PC-3 (cell line): Measurements from ENCODE around the gene CMTM5. TPM values are rescaled to one million over a fixed set of nuclear protein-coding genes. Genes with fewer than 3 reads are reported as not detected.
A peak's percentile ranks its signal among the peaks of the same experiment; 100 is the strongest.

Experiments
- ATAC-seq: fragments of 200-7000 bp; cut with Tn5 transposase; 2 replicates; pipeline ENCODE4 v1.9.1; 2020; ENCODE audit warnings: mild to moderate bottlenecking, moderate library complexity
- BruUV-seq: library from RNA; stranded (reverse); fragments of 400-500 nt; replicated peaks from 2 replicates; lab custom pipeline; 2021; lab: Mats Ljungman, UMichigan
- CTCF ChIA-PET: fragments of 300-600 bp; sonication (Branson Sonifier 250); formaldehyde crosslinking; loops from one replicate; lab custom pipeline; 2022; ENCODE audit warnings: antibody characterized with exemption; lab: Charles Lee
- POLR2A ChIA-PET: fragments of 300-600 bp; sonication (Branson Sonifier 250); formaldehyde crosslinking; loops from one replicate; lab custom pipeline; 2022; ENCODE audit warnings: antibody characterized with exemption; ENCODE audit not compliant: unreplicated experiment; lab: Charles Lee
- DNase-seq: peaks from one replicate; pipeline ENCODE4 v3.0.0-alpha.2; 2015
- H2AFZ ChIP-seq: fragments of 300-600 bp; sonication (generic); 2 replicates; pipeline ENCODE4 v1.6.0; 2016; ENCODE audit warnings: antibody characterized with exemption, low read length
- H3F3A ChIP-seq: fragments of 300-600 bp; sonication (generic); one replicate; pipeline ENCODE4 v1.6.0; 2017; ENCODE audit warnings: antibody characterized with exemption, low read length, control low read depth, mild to moderate bottlenecking; ENCODE audit not compliant: unreplicated experiment
- H3K27ac ChIP-seq: fragments of 300-600 bp; sonication (generic); 2 replicates; pipeline ENCODE4 v1.5.1; 2016; ENCODE audit warnings: mild to moderate bottlenecking, low read length
- H3K27me3 ChIP-seq: fragments of 300-600 bp; sonication (generic); 2 replicates; pipeline ENCODE4 v1.6.1; 2016; ENCODE audit warnings: low read length, mixed read lengths
- H3K36me3 ChIP-seq: fragments of 300-600 bp; sonication (generic); 2 replicates; pipeline ENCODE4 v1.6.1; 2016; ENCODE audit warnings: low read depth, mixed run types, low read length, mixed read lengths
- H3K4me1 ChIP-seq: fragments of 300-600 bp; sonication (generic); 2 replicates; pipeline ENCODE4 v1.5.1; 2016; ENCODE audit warnings: low read length; ENCODE audit not compliant: insufficient read depth
- H3K4me2 ChIP-seq: fragments of 300-600 bp; sonication (generic); 2 replicates; pipeline ENCODE4 v1.6.0; 2016; ENCODE audit warnings: low read length
- H3K4me3 ChIP-seq: fragments of 300-600 bp; sonication (generic); 2 replicates; pipeline ENCODE4 v1.5.1; 2016; ENCODE audit warnings: mild to moderate bottlenecking, low read length, mixed read lengths
- H3K79me2 ChIP-seq: fragments of 300-600 bp; sonication (generic); 2 replicates; pipeline ENCODE4 v1.6.1; 2017; ENCODE audit warnings: low read length, mixed read lengths
- H3K9ac ChIP-seq: fragments of 300-600 bp; sonication (generic); 2 replicates; pipeline ENCODE4 v1.6.0; 2016; ENCODE audit warnings: mild to moderate bottlenecking, low read length
- H3K9me2 ChIP-seq: fragments of 300-600 bp; sonication (generic); replicated peaks from 2 replicates; pipeline ENCODE4 v1.6.1; 2016; ENCODE audit warnings: mixed run types, low read length, mixed read lengths
- H3K9me3 ChIP-seq: fragments of 300-600 bp; sonication (generic); 2 replicates; pipeline ENCODE4 v1.6.1; 2016; ENCODE audit warnings: low read length, mixed read lengths
- H4K20me1 ChIP-seq: fragments of 300-600 bp; sonication (generic); 2 replicates; pipeline ENCODE4 v1.6.1; 2016; ENCODE audit warnings: low read length, mixed read lengths
- EZH2 ChIP-seq: fragments of 300-600 bp; sonication (generic); IDR thresholded peaks from one replicate; pipeline ENCODE4 v1.6.1; 2017; ENCODE audit warnings: antibody characterized with exemption, mild to moderate bottlenecking, low read length; ENCODE audit not compliant: unreplicated experiment
- EZH2phosphoT487 ChIP-seq: fragments of 300-600 bp; sonication (generic); IDR thresholded peaks from 2 replicates; pipeline ENCODE4 v1.6.1; 2018; ENCODE audit warnings: mild to moderate bottlenecking, antibody characterized with exemption, low read length, borderline replicate concordance
- intact Hi-C: fragments of 100-400 bp; cut with micrococcal nuclease; formaldehyde crosslinking; loops from 2 replicates; pipeline ENCODE4 v1.9.0; 2023
- total RNA-seq: library from RNA; depleted of rRNA; stranded (reverse); fragments of >200 nt; gene quantifications from 2 replicates; pipeline ENCODE4 v1.2.3, GENCODE V29; 2014
- TF ChIP-seq, protein P1 (sequence below): fragments of 300-600 bp; sonication (generic); conservative IDR thresholded peaks from 2 replicates; pipeline ENCODE4 v1.5.1; 2017; ENCODE audit warnings: antibody characterized with exemption, low read depth, mild to moderate bottlenecking, low read length

Gene CMTM5
- total RNA-seq, 1 experiment from 2014 or later = not detected

DNA sequence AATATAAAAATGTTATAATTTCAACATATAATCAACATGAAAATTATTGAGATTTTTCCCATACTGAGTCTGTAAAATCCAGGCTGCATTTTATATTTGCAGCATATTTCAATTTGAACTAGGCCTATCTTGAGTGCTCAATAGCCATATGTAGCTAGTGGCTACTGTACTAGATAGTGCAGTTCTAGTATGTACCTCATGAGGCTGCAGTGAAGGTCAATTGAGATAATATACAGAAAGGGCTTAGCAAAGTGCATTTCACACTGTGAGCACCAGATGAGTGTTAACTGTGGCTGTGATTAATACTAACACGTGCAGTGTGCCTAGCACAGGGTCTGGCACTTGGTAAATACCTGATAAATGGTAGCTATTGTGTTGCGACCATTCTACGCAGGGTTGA, 18.8 kb upstream of the CMTM5 start:
- no peaks in the 10 kb centered on the region for H3K79me2 ChIP-seq
- no peak overlapping the region for H3K27ac ChIP-seq
- intact Hi-C loops = no loop called here
- ATAC-seq (peak; percentile 42; the same call in 1 of the 2 replicates), DNase-seq (no peak)
- no peaks in the 10 kb centered on the region for H3K9me3 ChIP-seq
- no peak overlapping the region for H3K4me3 ChIP-seq
- POLR2A ChIA-PET = interaction anchor here (0.7 kb wide), 1 partner anchor 112 kb away, joined by 4 read pairs; no protein-coding TSS in a partner anchor
- H3K36me3 ChIP-seq = no peaks in the 10 kb centered on the region
- H3K9ac ChIP-seq = no peak overlapping the region
- H3K27me3 ChIP-seq = peaks cover 46% of the 10 kb centered on the region
- no TSS peak for BruUV-seq
- TF ChIP-seq, protein P1, sequence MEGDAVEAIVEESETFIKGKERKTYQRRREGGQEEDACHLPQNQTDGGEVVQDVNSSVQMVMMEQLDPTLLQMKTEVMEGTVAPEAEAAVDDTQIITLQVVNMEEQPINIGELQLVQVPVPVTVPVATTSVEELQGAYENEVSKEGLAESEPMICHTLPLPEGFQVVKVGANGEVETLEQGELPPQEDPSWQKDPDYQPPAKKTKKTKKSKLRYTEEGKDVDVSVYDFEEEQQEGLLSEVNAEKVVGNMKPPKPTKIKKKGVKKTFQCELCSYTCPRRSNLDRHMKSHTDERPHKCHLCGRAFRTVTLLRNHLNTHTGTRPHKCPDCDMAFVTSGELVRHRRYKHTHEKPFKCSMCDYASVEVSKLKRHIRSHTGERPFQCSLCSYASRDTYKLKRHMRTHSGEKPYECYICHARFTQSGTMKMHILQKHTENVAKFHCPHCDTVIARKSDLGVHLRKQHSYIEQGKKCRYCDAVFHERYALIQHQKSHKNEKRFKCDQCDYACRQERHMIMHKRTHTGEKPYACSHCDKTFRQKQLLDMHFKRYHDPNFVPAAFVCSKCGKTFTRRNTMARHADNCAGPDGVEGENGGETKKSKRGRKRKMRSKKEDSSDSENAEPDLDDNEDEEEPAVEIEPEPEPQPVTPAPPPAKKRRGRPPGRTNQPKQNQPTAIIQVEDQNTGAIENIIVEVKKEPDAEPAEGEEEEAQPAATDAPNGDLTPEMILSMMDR = no peak
- TF ChIP-seq EZH2 = no peak
- no peak for TF ChIP-seq EZH2phosphoT487
- H3K9me2 ChIP-seq = no peaks in the 10 kb centered on the region
- CTCF ChIA-PET = no interaction called here
- no peak overlapping the region for H3K4me2 ChIP-seq
- no peak overlapping the region for H2AFZ ChIP-seq
- H3F3A ChIP-seq = no peaks in the 10 kb centered on the region
- H3K4me1 ChIP-seq = no peaks in the 10 kb centered on the region
- H4K20me1 ChIP-seq = no peaks in the 10 kb centered on the region

DNA sequence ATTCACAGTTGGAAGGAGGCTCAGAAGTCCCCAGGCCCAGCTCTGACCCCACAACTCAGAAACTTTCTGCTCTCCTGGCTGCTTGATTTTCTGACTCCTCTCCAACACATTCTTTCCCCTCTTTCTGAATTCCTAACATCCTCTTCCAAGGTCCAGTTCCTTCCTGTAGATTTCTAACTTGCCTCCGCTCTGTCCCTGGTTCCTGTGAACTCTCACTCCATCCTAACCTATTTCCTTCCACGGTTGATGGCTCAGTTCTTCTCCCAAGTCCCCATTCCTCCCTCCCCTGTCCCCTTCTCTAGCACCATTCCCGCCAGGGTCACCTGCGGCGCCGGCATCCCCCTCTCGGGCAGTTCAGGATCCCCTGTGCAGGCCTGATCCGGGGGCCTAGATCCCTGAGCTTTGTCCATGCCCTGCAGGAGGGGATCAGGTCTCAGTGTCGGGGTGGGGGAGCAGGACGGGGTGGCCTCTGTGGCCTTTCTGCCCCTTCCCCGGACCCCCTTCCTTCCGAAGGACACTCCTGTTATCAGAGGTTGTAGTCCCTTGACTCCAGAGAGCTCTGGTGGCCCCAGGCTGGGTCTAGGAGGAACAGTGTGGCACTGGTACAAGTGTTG, 18.2 kb upstream of the CMTM5 start:
- Histone ChIP-seq H3K27ac (no peak overlapping the region), H4K20me1 (no peaks in the 10 kb centered on the region), H3K79me2 (no peaks in the 10 kb centered on the region), H3K9me3 (no peaks in the 10 kb centered on the region), H3F3A (no peaks in the 10 kb centered on the region), H3K9ac (no peak overlapping the region), H3K27me3 (peaks cover 44% of the 10 kb centered on the region), H3K4me1 (no peaks in the 10 kb centered on the region), H3K36me3 (no peaks in the 10 kb centered on the region), H3K4me3 (no peak overlapping the region), H3K4me2 (no peak overlapping the region), H3K9me2 (no peaks in the 10 kb centered on the region), H2AFZ (no peak overlapping the region)
- CTCF ChIA-PET = no interaction called here
- DNase-seq (no peak), ATAC-seq (no peak)
- POLR2A ChIA-PET = interaction anchor here (0.7 kb wide), 1 partner anchor 113 kb away, joined by 4 read pairs; no protein-coding TSS in a partner anchor
- TF ChIP-seq EZH2phosphoT487 = no peak
- TF ChIP-seq, protein P1 = no peak
- TF ChIP-seq EZH2 = no peak
- BruUV-seq = no TSS peak
- intact Hi-C loops = no loop called here

DNA sequence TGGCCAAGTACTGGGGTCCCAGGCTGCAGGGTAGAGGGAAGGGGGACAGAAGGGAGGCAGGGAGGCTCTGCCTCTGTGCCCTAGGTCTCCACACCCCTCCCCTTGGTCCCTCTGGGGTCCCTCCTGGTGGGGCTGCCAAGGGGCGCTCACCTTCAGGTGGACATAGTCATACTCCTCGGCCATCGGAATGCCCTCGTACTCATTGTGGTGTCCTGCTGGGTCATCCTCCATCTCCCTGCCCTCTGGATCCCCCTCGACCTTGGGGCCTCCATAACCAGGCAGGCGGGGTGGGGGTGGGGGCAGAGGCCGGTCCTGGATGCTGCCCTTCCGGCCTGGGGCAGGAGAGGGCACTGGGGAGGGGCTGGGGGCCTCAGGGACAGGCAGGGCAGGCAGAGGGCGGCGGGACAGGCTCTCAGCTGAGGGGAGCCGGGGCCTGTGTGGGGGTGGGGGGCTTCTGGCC, 17.6 kb upstream of the CMTM5 start:
- H2AFZ ChIP-seq = no peak overlapping the region
- H3F3A ChIP-seq = no peaks in the 10 kb centered on the region
- H3K4me2 ChIP-seq = no peak overlapping the region
- DNase-seq = no peak
- intact Hi-C loops = no loop called here
- no peak overlapping the region for H3K27ac ChIP-seq
- peaks cover 44% of the 10 kb centered on the region for H3K27me3 ChIP-seq
- no peak overlapping the region for H3K4me3 ChIP-seq
- POLR2A ChIA-PET = no interaction called here
- CTCF ChIA-PET = no interaction called here
- H3K9me2 ChIP-seq = no peaks in the 10 kb centered on the region
- H3K79me2 ChIP-seq = no peaks in the 10 kb centered on the region
- H3K9ac ChIP-seq = no peak overlapping the region
- no TSS peak for BruUV-seq
- H4K20me1 ChIP-seq = no peaks in the 10 kb centered on the region
- TF ChIP-seq EZH2phosphoT487 (no peak), EZH2 (no peak)
- TF ChIP-seq, protein P1 = no peak
- H3K4me1 ChIP-seq = no peaks in the 10 kb centered on the region
- ATAC-seq = no peak
- no peaks in the 10 kb centered on the region for H3K36me3 ChIP-seq
- no peaks in the 10 kb centered on the region for H3K9me3 ChIP-seq
